GM12874 (cell line): ENCODE data around the gene BCL11A.

ENCODE experiments used
- CTCF ChIP-seq: IDR thresholded peaks from 2 replicates; pipeline ENCODE4 v1.5.1; 2011; ENCODE audit warnings: low read depth, mild to moderate bottlenecking, control low read depth, low read length, moderate library complexity; ENCODE audit not compliant: insufficient read depth

BCL11A gene

GRCh38 chr2:60407398-60407797 lies 146.1 kb downstream of the BCL11A start:
- no peak for TF ChIP-seq CTCF

GRCh38 chr2:60406192-60406591 lies 147.3 kb downstream of the BCL11A start:
- no peak for TF ChIP-seq CTCF

GRCh38 chr2:60405271-60405919 lies 148.1 kb downstream of the BCL11A start:
- TF ChIP-seq CTCF, result no peak
